HG03139 (cell line): ENCODE measurements around the gene IRF2.
"Not testable (repeated sequence)": the region's sequence is repeated elsewhere in the genome, so short reads cannot be mapped to it uniquely, and the experiment has no call there.

Experiments used
- ATAC-seq: cut with Tn5 transposase; IDR thresholded peaks from one replicate; pipeline ENCODE4 v1.9.1; 2021; ENCODE audit not compliant: unreplicated experiment

IRF2 gene

DNA sequence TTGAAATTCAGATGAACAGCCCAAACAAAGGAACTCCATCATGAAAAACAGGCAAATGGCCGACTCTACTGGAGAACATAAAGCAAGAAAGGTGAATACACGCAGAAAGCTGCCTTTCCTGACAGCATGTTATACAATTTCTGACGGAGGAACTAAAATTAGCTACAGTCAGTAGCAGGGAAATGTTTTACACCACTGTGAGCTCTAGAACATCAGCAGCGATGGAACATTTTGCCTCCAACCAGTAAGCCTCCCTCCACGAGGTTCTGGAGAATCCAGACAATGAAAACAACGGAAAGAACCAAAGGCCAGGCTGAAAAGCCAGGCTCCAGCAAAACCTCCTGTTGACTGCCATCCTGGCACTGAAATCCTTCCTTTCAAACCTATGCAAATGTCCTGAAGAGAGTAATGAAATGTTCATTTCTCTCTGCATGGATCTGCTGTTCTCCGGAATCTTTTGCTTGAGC, 78.9 kb downstream of the IRF2 start:
- peak; percentile 13 for ATAC-seq

DNA sequence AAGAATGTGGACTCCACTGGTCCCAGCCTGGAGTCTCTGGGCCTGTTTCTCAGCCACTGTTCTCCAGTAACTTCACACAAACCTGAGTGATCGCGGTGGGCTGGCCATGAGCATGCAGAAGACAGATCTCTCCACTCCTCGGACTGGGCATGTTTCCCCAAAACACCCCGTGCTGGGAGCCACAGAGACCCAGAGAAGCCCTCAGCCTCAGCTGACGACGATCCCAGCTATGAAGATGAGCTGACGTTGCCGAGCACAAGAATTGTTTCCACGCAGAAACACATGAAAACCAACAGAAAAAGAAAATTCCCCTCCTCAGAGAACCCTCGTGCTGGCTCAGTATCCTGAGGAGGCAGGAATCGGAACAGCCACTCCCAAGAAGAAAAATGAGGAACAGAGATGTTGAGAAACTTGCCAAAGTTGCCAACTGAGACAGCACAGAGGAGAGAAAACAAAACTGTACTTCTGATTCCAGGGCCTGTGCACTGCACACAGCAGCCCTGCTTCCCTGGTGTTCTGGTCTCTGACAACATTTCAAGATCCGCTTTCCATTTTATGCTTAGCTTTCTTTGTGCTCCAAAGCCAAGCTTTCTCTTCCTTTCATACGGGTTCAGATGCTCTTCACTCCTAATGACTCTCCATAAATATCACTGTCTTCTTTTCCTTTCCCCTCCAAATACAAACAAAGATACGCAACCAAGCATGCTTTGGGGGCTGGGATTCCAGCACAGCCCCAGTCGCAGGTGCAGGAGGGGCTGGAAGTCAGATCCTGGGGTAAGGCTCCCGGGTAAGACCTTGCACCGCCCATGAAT, 81.4 kb downstream of the IRF2 start:
- no peak for ATAC-seq

DNA sequence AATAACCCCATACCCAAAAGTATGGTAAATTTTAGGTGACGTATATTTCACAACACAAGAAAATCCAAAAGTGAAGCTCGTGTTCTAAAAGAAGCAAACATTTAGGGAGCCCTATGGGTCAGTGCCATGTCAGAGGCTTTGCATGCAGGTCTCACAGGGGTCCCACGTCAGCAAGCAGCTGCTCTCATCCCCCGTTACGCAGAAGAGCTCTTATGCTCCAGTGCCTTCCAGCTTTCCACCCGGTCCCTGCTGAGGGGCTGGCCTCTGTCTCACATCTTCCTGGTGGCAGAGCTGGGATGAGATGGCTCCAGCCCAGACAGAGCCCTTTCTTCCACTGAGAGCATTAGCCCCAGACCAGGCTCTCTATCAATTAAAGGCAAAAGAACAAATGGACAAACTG, 82.0 kb downstream of the IRF2 start:
- ATAC-seq, result no peak

DNA sequence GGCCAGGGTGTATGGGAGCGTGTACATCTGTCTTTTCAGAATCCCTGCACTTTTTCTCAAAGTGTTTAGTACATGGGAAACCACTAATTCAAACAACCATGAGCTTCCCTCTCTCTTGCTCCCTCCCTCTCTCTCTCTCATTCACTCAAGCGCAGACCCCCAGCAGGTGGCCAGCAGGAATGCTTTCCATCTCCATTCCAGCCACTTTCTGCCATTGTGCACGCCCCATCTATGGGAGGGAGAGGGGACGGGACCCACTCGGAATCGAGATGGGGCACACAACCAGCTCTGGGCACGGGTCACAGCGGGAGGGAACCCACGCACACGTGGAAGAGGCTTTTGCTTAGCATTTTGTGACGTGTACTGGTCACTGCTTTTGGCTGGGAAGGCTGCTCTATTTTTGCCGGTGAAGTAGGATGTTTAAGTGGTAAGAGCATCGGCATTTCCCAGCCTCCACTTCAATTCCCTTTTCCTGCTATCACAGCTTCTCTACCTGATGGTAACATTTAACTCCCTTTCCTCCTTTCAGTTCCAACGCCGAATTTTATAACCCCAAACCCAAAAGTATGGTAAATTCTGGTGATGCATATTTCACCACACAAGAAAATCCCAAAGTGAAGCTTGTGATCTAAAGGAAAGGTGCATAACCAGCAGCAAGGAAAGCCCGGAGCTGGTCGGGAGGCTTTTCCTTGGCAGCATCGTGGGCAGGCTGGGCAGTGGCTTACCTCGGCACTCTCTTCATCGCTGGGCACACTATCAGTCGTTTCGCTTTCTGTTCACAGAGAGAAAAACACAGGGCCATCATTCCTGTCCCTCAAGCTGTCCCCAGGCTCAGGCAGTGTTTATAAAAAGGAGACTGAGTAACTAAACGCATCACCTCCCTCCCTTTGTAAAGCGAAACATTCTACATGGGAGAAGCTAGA, 84.1 kb downstream of the IRF2 start:
- no peak for ATAC-seq

DNA sequence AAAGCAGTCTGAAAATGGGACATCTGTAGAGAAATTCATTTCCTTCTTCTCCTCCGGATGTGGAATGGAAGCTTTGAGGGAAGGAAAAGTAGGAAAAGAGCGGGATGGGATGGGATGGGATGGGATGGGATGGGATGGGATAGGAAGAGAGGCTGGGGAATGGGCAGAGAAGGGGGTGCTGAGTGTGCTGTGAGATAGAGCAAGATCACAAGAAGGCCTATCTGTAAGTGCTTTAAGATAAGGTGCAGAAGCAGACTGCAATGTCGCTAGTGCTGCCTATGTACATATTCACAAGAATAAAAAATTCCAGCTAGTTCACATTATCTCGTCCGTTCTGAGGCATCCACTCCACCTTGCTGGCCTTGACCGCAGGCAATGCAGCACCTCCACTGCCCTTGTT, 86.2 kb downstream of the IRF2 start:
- no peak for ATAC-seq

DNA sequence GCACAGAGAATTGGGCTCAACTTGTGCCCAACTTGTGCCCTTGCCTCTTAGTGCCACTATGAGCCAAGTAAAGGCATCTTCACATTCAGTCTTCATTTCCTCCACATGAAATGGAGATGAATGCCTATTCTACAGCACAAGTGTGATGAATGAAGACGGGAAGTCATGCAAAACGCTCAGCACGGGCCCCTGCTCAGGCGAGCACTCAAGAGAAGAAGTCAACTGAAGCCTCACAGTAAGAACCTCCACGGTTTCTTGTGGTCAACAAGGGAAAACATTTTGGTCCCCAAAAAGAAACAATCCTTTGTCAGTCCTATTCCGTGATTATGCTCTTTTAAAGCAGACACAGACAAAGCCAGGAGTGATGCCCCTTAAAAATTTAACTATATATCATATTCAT, 87.0 kb downstream of the IRF2 start:
- no peak for ATAC-seq

DNA sequence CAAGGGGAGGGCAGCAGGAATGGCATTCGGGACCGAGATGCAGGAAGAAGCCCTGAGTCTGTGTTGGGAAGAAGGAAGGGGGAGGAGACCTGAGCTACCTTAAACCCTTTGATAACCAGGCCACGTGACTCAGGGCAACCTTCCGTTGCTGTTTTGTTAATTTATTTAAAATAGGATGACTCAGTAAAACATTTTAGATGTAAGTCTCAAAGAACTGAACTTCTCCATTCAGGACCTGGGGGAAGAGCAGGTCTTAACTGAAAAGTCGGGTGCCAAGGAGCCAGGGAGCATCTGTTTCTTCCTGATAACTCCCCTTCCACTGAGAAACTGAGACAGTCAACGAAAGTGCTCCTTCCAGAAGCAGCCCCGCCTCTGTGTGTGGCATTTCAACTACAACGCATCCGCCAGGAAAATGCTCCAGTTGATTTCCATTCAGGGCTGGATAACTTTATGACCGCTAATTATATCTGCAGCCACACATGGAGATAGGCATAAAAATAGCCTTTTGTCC, 88.0 kb downstream of the IRF2 start:
- ATAC-seq, result no peak

DNA sequence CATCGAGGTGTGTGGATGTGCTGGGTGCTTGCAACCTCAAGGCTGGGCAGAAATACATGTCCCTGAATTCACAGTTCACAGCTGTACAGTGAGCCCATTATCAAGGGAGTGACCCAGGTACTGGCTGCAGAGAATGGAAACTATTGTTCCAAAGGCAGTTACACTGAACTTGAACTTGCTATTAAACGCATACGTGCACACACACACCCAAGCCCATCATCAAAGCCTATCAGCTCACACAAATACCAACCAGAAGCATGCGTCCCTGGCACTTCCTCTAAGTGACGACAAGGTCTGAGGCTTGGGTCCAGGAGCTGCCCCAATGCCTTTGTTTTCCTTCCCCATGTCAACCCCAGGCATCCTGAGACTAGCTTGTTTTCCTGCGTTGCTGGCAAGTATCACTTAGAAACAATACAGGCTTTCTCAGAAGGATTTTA, 88.6 kb downstream of the IRF2 start:
- ATAC-seq, result no peak

DNA sequence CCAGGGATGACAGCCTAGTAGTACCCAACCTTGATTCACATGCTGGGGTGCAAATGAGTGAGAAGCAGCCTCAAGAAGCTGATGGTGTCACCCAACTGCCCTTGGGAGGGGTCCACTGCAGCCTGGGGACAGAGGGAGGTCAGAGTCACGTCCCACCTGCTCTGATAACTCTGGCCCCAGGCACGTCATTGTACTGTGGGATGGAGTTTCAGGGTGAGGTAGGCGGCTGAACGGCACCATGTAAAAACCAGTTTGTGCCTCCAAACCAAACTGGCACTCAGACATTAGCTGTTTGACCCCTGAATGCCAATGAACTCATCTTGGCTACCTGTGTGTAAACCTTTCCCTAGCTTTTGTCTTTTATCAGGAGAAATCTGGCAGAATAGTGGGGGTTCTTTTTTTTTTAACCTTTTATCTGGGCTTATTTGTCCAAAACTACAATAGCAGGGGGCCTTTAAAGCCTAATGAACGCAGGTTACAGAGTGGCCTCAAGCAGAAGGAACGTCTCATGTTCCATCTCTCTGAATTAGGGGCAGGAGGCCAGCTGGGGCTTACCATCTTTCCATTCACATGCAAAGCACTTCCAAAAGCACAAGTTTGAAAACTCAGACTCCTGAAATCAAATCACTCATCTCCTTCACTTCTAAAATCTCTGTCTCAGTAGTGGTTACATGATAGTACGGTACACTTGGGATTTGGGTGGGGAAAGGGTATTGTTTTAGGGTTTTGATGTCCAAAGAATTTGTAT, 89.4 kb downstream of the IRF2 start:
- peak; percentile 21 for ATAC-seq

DNA sequence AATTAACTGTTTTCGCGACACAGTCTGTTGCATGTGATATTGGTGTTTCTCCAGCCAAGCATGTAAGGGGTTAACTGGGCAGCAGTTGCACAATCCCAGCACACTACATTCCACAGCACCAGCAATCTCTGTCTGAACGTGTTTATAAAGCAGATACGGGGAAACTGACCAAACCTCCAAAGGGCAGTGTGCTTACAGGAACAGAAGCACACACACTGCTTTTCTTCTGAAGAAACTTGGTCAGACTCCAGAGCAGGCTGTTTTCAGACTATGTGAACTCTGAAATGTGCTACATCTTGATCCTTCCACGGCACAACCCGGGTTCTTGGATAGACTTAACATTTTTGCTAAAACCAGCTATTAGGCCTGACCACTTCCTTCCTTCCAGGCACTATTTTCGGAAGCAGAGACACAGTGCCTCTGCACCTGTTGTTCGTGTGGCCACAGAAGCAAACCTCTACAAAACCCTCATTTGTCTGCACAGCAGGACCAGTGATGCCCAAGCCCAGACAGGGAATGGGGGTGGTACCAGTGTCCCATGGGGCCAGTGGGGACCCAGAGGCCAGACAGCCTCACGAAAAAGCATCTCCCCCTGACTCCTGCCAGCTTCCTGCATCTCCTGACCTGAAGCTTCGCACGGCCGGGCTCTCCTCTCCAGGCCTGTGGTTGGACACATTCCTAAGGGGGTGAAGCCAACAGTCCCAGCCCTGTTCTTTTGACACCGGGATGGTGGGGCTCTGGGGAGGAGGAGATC, 90.1 kb downstream of the IRF2 start:
- ATAC-seq, result peak; percentile 83

DNA sequence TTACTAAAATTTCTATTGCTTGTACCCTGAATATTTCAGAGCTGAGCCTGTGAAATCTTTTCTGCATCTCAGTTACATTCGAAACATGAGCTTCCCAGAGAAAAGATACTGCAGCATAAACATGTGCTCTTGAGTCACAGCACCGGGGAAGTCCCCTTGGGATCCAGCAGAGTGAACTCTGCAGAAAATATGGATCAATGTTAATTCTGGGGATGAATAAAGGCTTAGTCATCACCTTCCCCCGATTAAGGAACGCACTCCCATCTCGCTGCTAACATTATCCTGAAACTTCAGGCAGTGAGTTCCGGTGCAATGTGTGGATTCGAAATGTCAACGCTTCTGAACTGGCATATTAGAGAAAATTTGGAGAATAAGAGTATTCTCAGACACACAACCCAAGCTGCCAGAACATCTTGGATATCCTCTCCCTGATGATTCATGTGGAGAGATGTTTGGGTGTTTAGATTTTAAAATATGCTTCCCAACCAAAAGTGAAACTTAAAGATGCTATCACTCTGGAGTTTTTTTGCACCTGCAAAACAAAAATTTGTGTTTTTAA, 90.8 kb downstream of the IRF2 start:
- ATAC-seq, result no peak

DNA sequence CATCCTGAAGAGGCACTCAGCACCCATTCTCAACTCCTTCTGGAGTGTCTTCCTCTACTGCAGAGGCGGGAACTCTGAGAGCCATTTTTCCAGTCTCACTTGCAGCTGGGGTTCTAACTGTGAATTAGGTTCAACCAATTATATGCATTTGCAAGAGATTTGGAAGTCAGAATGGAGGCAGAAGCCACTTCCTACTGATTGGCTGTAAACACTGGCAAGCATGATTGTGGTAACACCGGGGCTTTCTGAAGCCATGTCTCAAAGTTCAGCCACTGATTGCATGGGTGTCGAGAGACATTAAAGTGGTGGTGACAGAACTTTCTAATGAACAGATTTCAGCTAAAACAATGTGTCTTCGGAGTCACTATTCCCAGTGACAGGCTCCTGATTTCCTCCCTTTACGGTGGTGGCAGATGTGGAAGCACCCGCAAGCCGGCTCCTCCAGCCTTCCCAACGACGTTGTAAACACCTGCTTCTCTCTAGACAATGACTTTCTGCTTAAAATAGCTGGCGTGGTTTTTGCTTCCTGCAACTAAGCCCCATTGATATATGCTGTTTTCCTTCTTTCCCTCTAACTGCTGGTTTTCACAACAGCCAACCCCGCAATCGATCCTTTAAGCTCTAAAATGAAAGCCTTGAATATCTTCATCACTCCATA, 92.0 kb downstream of the IRF2 start:
- no peak for ATAC-seq

DNA sequence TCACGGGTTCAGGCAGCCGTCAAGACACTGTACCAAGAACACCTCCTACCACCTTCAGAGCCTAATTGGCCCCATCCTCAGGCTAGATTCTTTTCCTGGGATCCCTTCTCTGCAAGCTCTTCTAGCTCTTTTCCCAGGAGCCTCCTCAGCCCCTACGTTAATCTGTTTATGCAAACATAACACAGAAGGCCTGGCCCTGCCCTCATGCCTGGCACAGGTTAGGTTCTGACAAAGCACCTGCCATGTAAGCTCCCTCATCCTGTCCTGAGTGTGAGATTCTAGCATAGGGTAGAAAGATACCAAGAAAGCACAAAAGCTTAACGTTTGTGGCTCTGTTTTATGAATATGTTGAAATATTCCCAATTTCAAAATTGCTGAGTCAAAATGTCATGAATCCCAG, 93.6 kb downstream of the IRF2 start:
- no peak for ATAC-seq

DNA sequence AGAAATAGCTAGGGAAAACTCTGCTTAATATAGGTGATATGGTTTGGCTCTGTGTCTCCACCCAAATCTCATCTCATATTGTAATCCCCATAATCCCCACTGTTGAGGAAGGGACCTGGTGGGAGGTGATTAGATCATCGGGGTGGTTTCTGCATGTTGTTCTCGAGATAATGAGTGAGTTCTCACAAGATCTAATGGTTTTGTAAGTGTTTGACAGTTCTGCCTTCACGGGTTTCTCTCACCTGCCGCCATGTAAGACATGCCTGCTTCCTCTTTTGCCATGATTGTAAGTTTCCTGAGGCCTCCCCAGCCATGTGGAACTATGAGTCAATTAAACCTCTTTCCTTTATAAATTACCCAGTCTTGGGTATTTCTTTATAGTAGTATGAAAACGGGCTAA, 94.1 kb downstream of the IRF2 start:
- not testable (repeated sequence) for ATAC-seq

DNA sequence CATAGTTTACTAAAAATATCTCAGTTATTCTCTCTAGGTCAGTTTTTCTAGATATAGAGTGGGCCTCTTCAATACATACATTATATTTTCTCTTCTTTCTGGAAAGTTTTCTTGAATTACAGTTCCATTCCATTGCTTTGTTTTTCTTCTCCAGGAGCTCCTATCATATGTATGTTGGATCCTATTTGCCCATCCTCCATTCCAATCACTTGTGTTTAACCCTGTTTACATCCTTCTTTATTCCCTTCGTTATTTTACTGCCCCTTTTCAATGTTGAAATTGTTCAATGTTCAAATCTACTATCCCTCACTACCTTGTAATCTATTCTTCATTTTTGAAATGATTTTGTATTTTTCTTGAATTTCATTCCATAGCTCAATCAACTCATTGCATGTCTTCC, 97.4 kb downstream of the IRF2 start:
- no peak for ATAC-seq

DNA sequence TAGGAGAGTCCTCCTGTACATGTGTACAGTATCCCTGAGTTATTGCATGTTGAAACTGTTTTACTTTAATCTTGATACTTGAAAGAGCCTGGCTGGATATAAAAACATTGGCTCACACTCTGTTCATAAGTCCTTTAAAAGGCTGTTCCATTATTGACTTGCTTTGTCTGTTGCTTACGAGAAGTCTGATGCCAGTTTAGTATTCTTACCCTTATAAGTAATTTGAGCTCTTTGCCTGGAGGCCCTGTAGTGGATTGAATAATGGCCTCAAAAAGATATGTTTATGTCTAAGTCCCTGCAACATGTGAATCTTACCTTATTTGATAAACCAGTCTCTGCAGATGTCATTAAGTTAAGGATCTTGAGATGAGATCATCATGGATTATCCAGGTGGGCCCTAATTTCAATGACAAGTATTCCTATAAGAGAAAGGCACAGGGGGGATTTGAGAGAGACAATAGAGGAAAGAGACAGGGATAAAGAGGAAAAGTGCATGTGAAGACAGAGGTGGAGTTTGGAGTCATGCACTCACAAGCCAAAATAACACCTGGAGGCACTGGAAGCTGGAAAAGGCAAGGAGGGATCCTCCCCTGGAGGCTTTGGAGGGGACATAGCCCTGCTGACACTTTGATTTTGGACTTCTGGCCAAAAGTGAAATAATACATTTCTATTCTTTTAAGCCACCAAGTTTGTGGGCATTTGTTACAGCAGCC, 98.1 kb downstream of the IRF2 start:
- ATAC-seq, result no peak

DNA sequence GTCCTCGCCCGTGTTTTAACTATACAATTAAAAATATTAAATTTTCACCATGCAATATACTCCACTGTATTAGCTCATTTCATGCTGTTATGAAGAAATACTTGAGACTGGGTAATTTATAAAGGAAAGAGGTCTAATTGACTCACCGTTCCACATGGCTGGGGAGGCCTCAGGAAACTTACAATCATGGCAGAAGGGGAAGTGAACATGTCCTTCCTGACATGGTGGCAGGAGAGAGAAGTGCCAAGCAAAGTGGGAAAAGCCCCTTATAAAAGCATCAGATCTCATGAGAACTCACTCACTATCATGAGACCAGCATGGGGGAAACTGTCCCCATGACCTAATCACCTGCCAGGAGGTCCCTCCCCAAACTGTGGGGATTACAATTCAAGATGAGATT, 98.7 kb downstream of the IRF2 start:
- not testable (repeated sequence) for ATAC-seq

DNA sequence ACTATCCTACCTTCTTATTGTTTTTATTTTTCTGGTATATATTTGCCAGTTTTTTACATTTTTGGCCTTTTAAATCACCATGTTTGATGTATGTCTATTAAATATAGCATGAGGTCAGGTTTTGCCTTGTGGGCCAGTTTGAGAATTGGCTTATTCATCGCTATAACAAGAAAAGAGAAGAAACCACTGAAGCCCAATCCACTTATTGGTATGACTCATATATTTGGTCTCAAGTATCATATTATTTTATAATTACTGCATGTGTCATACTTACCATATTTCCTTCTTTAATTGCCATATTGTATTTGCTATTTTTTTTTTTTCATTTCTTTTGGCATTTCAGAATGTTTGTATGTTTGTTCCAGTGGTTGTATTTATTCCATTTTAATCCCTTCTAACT, 99.3 kb downstream of the IRF2 start:
- ATAC-seq, result no peak

DNA sequence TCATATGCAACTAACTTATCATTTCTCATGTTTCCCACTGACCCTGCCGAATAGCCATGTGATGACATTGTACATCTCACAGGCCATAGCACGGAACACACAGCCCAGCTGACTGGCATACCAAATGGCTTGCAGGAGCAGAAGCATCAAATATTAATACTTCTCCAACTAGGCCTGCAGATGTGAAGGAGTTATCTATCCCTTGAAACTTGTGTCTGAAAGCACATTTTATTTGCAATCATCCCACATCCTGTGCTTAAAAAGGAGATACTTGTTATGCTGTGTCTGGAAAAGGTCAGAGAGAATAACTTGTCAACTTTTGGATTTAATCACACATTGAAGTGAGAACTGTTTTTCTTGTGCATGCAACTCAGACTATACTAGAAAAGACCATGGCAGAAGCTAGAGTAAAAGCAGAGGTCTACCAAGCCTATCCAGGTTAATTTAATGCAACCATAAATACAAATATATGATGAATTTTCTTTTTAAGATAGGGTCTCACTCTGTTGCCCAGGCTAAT, 100.4 kb downstream of the IRF2 start:
- no peak for ATAC-seq
